ENCODE results near the gene OR6T1. TPM values are rescaled to one million over a fixed set of nuclear protein-coding genes. Genes with fewer than 3 reads are reported as not detected.

OR6T1 gene
- total RNA-seq, 1 donor: not detected

DNA sequence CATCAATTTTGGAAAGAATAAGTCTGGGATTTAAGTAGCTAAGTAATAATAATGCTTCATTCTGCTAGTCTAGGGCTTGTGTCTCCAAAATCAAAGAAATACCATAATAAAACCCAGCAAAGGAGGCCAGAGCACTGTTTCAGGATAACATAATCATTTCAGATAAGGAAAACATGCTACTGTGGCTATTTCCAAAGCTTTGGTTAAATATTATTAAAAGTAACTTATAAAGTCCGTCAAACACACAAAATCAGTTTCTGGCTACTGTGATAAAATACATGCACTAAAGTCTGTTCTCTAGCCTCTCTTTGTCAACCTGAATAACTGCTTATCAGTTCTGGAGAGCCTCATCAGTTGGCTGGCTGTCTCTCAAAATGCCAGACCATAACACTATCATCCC, 1.5 kb upstream of the OR6T1 start:
- no peak for DNase-seq (ENCODE audit: low read depth)
- H3K4me3 ChIP-seq (ENCODE audit: low read depth, low read length): no peak overlapping the region
- TF ChIP-seq, protein P1, sequence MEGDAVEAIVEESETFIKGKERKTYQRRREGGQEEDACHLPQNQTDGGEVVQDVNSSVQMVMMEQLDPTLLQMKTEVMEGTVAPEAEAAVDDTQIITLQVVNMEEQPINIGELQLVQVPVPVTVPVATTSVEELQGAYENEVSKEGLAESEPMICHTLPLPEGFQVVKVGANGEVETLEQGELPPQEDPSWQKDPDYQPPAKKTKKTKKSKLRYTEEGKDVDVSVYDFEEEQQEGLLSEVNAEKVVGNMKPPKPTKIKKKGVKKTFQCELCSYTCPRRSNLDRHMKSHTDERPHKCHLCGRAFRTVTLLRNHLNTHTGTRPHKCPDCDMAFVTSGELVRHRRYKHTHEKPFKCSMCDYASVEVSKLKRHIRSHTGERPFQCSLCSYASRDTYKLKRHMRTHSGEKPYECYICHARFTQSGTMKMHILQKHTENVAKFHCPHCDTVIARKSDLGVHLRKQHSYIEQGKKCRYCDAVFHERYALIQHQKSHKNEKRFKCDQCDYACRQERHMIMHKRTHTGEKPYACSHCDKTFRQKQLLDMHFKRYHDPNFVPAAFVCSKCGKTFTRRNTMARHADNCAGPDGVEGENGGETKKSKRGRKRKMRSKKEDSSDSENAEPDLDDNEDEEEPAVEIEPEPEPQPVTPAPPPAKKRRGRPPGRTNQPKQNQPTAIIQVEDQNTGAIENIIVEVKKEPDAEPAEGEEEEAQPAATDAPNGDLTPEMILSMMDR (IDR thresholded peaks at IDR 0.05; ENCODE audit: insufficient read depth, low read length): no peak

DNA sequence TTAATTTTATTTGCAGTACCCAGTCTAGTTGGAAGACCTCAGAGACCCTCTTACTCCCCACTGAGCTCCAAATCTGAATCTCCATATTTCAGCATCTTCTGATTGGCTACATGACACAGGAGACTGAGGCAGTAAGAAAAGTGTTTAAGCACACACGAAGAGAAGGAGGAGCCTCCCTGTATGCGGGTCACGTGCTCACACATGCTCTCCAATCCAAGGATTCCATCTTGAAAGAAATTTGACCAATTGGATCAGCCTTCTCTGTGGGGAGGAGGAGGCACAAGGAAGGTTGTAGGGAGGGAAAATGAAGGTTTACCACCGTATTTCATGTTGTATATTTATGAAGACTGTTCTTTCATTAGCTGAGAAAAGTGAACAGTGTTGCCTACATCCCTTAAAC, 1.2 kb downstream of the OR6T1 start:
- no peak for DNase-seq (ENCODE audit: low read depth)
- TF ChIP-seq, protein P1 (IDR thresholded peaks at IDR 0.05; ENCODE audit: insufficient read depth, low read length): no peak
- H3K4me3 ChIP-seq (ENCODE audit: low read depth, low read length): no peak overlapping the region

DNA sequence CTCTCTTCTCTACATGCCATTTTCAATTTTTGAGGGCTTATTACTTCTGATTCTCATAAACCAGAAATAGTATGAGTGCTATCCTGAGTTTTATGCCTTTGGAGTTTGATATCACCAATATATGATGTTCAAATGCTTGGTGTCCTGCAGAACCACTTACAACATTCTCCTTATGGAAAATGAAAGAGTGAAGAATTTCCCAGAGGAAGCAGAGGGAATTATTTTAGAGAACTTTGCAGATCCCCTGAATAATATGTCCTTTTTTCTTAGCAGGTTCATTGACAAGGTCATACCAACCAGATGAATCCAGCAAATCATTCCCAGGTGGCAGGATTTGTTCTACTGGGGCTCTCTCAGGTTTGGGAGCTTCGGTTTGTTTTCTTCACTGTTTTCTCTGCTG, 4.3 kb downstream of the OR6T1 start, which contains the start of gene OR4D5:
Gene OR4D5, plus strand, starts transcription at position 301 of the 400 bp plus-strand sequence. Its CDS starts 0 bp downstream, at position 301.
- DNase-seq (ENCODE audit: low read depth): no peak
- TF ChIP-seq, protein P1 (IDR thresholded peaks at IDR 0.05; ENCODE audit: insufficient read depth, low read length): no peak
- H3K4me3 ChIP-seq (ENCODE audit: low read depth, low read length): no peak within 1 kb of the TSS

DNA sequence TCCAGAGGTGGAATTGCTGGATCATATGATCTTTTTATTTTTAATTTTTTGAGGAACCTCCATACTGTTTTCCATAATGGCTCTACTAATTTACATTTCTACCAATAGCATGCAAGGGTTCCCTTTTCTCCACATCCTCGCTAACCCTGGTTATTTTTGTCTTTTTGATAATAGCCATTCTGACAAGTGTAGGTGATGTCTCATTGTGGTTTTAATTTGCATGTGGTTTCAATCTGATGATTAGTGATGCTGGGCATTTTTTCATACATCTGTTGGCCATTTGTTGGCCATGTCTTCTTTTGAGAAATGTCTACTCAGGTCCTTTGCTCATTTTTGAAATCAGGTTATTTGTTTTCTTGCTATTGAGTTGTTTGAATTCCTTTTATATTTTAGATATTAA, 19.6 kb downstream of the OR6T1 start:
- no peak overlapping the region for H3K4me3 ChIP-seq (ENCODE audit: low read depth, low read length)
- DNase-seq (ENCODE audit: low read depth): no peak
- TF ChIP-seq, protein P1 (IDR thresholded peaks at IDR 0.05; ENCODE audit: insufficient read depth, low read length): no peak

DNA sequence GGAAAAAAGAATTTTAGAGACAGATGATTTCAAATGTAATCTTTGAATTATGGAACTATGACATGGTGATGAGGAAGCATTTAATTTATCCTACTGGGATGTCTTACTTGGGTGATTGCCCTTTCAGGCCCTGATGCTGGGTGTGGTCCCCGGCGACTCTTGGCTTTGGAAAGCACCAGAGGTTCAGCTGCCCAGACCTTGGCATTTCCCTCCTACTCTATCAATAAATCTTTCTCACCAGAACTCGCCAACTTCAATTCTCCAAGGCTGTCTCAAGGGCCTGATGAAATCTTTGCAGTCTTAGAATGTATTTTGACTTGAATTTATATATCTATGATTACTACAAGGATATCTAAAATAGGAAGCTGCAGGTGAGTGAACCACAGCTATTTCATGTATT, 22.7 kb downstream of the OR6T1 start:
- no peak for DNase-seq (ENCODE audit: low read depth)
- TF ChIP-seq, protein P1 (IDR thresholded peaks at IDR 0.05; ENCODE audit: insufficient read depth, low read length): no peak
- H3K4me3 ChIP-seq (ENCODE audit: low read depth, low read length): no peak overlapping the region

DNA sequence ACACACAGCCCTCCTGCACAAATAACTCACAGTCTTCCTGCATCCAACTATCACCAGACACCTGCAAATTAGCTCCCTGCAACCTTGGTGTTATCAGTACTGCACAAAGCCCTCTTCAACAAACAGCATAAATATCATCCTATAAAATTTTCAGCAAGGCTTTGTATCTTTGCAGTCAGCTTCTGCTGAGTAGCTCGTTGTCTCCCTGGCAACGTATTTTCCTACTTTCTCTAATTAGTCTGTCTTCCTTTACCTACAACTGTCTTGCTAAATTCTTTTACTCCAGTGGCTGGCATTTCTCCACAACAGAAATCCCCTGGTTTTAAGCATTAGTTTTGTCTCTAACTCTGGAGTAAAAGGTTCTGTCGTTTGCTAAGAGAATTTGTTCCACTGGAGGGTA, 37.8 kb downstream of the OR6T1 start:
- DNase-seq (ENCODE audit: low read depth): no peak
- H3K4me3 ChIP-seq (ENCODE audit: low read depth, low read length): no peak overlapping the region
- TF ChIP-seq, protein P1 (IDR thresholded peaks at IDR 0.05; ENCODE audit: insufficient read depth, low read length): no peak

DNA sequence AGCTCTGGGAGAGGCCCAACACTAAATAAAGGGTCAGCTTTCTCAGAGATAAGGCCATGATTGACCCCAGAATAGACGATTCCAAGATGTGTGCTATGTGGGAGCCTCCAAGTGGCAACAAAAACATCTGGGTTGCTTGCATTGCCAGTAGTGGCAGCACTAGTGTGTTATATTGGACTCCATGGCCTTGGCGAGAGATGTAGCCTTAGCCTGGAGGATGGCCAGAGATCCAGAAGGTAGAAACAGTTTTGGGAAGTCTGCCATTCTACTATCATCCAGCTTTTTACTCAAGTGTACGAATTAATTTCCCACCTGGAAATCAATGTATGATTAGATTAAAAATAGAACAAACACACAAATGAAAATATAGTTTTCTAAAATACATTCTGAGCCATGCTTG, 38.7 kb downstream of the OR6T1 start:
- no peak overlapping the region for H3K4me3 ChIP-seq (ENCODE audit: low read depth, low read length)
- DNase-seq (ENCODE audit: low read depth): no peak
- TF ChIP-seq, protein P1 (IDR thresholded peaks at IDR 0.05; ENCODE audit: insufficient read depth, low read length): no peak

All from fibroblast of the aortic adventitia (primary cell).